GM23338 (cell line): ENCODE data around the gene CIAO1.

Experiments
- CREB1 ChIP-seq: fragments of 250-450 bp; sonication (Bioruptor Pico); IDR thresholded peaks from 2 replicates; pipeline ENCODE4 v1.5.0; 2020; ENCODE audit warnings: low read depth, mild to moderate bottlenecking, moderate library complexity
- ETS1 ChIP-seq: IDR thresholded peaks from 2 replicates; pipeline ENCODE4 v1.6.1; 2016; ENCODE audit warnings: antibody characterized with exemption
- EZH2phosphoT487 ChIP-seq: fragments of 200-600 bp; sonication (generic); IDR thresholded peaks from one replicate; pipeline ENCODE4 v1.8.1; 2018; ENCODE audit warnings: antibody characterized with exemption; ENCODE audit not compliant: unreplicated experiment
- JUNB ChIP-seq: IDR thresholded peaks from one replicate; pipeline ENCODE4 v1.6.1; 2016; ENCODE audit warnings: antibody characterized with exemption; ENCODE audit not compliant: unreplicated experiment
- POLR2AphosphoS5 ChIP-seq: IDR thresholded peaks from 2 replicates; pipeline ENCODE4 v1.6.1; 2016; ENCODE audit warnings: antibody characterized with exemption, low read depth
- REST ChIP-seq: IDR thresholded peaks from one replicate; pipeline ENCODE4 v1.6.1; 2018; ENCODE audit warnings: antibody characterized with exemption; ENCODE audit not compliant: unreplicated experiment
- ZNF114 ChIP-seq: fragments of 250-450 bp; sonication (Bioruptor Pico); IDR thresholded peaks from 2 replicates; pipeline ENCODE4 v1.5.0; 2020; ENCODE audit warnings: mild to moderate bottlenecking, moderate library complexity
- TF ChIP-seq, protein P1 (sequence below), 2 experiments: fragments of 200-600 bp in 1 of 2; sonication (generic) in 1 of 2; conservative IDR thresholded peaks; 2 replicates each; pipeline versions ENCODE4 v1.5.1 to v1.6.1; 2016 to 2017; ENCODE audit warnings: antibody characterized with exemption in 2 of 2, low read depth in 2 of 2, mild to moderate bottlenecking in 2 of 2, moderate library complexity in 1 of 2

DNA sequence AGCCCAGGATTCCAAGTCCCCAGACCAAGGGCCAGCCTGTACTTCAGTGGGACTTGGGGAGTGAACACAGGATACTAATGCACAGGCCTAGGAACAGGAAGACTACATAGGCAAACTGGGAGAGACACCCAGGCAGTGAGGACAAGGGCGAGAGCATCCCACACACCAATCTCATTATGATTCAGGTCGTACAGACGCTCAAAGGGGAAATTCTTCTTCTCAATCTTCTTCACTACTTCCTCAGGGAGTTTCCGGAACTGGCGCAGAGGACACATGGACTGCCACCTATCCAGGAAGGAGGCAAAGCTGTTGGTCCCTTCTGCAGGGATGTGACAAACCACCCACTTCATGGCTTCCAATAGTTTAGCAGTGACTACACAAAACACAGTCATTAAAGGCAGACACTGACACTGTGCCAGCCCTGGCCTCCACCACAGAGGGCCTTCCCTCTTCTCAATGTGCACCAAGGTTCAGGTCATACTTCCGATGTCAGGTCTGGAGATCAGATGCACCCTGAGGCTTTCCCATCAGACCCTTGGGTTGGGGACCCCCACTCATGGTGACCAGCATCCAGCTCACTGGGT, 21.3 kb downstream of the CIAO1 start:
- TF ChIP-seq, protein P1, sequence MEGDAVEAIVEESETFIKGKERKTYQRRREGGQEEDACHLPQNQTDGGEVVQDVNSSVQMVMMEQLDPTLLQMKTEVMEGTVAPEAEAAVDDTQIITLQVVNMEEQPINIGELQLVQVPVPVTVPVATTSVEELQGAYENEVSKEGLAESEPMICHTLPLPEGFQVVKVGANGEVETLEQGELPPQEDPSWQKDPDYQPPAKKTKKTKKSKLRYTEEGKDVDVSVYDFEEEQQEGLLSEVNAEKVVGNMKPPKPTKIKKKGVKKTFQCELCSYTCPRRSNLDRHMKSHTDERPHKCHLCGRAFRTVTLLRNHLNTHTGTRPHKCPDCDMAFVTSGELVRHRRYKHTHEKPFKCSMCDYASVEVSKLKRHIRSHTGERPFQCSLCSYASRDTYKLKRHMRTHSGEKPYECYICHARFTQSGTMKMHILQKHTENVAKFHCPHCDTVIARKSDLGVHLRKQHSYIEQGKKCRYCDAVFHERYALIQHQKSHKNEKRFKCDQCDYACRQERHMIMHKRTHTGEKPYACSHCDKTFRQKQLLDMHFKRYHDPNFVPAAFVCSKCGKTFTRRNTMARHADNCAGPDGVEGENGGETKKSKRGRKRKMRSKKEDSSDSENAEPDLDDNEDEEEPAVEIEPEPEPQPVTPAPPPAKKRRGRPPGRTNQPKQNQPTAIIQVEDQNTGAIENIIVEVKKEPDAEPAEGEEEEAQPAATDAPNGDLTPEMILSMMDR (conservative IDR thresholded peaks at IDR 0.05; ENCODE audit: low read depth in 2 of 2), result no peak
- TF ChIP-seq ZNF114 (CRISPR knock-in tag) (no peak), REST (no peak), JUNB (no peak), ETS1 (no peak), EZH2phosphoT487 (no peak), CREB1 (CRISPR knock-in tag) (no peak), POLR2AphosphoS5 (no peak)
